HG03064 (cell line): ENCODE results near the gene METTL23.
"Not testable (repeated sequence)": the region's sequence is repeated elsewhere in the genome, so short reads cannot be mapped to it uniquely, and the experiment has no call there.

Experiments
- ATAC-seq: cut with Tn5 transposase; IDR thresholded peaks from one replicate; pipeline ENCODE4 v1.9.1; 2021; ENCODE audit warnings: low read depth; ENCODE audit not compliant: unreplicated experiment

Gene METTL23

GRCh38 chr17:76710863-76711611 lies 15.6 kb upstream of the METTL23 start, which contains the start of gene MXRA7:
Gene MXRA7 (minus strand): TSS chr17:76710965. CDS start chr17:76710946, 19 bp downstream.
- ATAC-seq: no peak

- ATAC-seq: not testable (repeated sequence)
Observed at GRCh38 chr17:76712321-76712720, 14.3 kb upstream of the METTL23 start.

- ATAC-seq: no peak
Observed at GRCh38 chr17:76713765-76714164, 12.9 kb upstream of the METTL23 start.

GRCh38 chr17:76714336-76714735 lies 12.3 kb upstream of the METTL23 start:
- ATAC-seq: no peak

GRCh38 chr17:76714822-76715495 lies 11.7 kb upstream of the METTL23 start:
- no peak for ATAC-seq

GRCh38 chr17:76715496-76715830 lies 11.2 kb upstream of the METTL23 start:
- ATAC-seq: no peak

GRCh38 chr17:76716146-76716838 lies 10.3 kb upstream of the METTL23 start:
- no peak for ATAC-seq

GRCh38 chr17:76716839-76717215 lies 9.8 kb upstream of the METTL23 start:
- ATAC-seq: no peak

GRCh38 chr17:76718516-76718915 lies 8.1 kb upstream of the METTL23 start:
- no peak for ATAC-seq

- no peak for ATAC-seq
Observed at GRCh38 chr17:76720211-76720610, 6.4 kb upstream of the METTL23 start.

GRCh38 chr17:76720941-76721340 lies 5.7 kb upstream of the METTL23 start:
- ATAC-seq: no peak

GRCh38 chr17:76721463-76721862 lies 5.2 kb upstream of the METTL23 start:
- ATAC-seq: no peak

- ATAC-seq: no peak
Observed at GRCh38 chr17:76722279-76722678, 4.4 kb upstream of the METTL23 start.

- ATAC-seq: not testable (repeated sequence)
Observed at GRCh38 chr17:76722977-76723376, 3.7 kb upstream of the METTL23 start.

- no peak for ATAC-seq
Observed at GRCh38 chr17:76723812-76724211, 2.8 kb upstream of the METTL23 start.

- ATAC-seq: peak; percentile 9
Observed at GRCh38 chr17:76725580-76726230, 934 bp upstream of the METTL23 start.

- ATAC-seq: peak; percentile 68
Observed at GRCh38 chr17:76726231-76726775, 336 bp upstream of the METTL23 start, which contains the start of gene JMJD6. Gene JMJD6 (minus strand): TSS chr17:76726606. CDS start chr17:76726475, 131 bp downstream.

- no peak for ATAC-seq
Observed at GRCh38 chr17:76727745-76728456, 1.3 kb downstream of the METTL23 start.

- ATAC-seq: not testable (repeated sequence)
Observed at GRCh38 chr17:76731800-76732733, 5.4 kb downstream of the METTL23 start.
